Measurements from ENCODE around the gene SERTAD4.

The SERTAD4 gene

DNA sequence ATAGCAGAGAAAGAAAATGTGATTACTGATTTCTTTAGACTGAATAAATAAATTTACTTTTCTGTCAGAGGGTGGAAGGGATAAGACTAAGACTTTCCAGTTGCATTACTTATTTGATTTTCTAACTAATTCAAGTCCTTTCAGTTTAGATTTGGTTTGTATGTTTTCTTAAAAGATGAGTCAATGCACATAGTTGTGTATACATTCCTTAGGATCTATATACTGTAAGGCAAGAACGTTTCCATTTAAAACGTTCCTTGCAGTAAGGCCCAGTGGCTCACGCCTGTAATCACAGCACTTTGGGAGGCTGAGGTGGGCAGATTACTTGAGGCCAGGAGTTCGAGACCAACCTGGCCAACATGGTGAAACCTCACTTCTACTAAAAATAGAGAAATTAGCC, 14.5 kb upstream of the SERTAD4 start:
- TF ChIP-seq, protein P1, sequence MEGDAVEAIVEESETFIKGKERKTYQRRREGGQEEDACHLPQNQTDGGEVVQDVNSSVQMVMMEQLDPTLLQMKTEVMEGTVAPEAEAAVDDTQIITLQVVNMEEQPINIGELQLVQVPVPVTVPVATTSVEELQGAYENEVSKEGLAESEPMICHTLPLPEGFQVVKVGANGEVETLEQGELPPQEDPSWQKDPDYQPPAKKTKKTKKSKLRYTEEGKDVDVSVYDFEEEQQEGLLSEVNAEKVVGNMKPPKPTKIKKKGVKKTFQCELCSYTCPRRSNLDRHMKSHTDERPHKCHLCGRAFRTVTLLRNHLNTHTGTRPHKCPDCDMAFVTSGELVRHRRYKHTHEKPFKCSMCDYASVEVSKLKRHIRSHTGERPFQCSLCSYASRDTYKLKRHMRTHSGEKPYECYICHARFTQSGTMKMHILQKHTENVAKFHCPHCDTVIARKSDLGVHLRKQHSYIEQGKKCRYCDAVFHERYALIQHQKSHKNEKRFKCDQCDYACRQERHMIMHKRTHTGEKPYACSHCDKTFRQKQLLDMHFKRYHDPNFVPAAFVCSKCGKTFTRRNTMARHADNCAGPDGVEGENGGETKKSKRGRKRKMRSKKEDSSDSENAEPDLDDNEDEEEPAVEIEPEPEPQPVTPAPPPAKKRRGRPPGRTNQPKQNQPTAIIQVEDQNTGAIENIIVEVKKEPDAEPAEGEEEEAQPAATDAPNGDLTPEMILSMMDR (IDR thresholded peaks at IDR 0.05; ENCODE audit: low read depth, low read length): no peak
- DNase-seq (ENCODE audit: low read depth, low spot score): no peak
- in situ Hi-C loops (cut with HindIII; ENCODE audit: low sequenced_read_pairs): no loop called here

GRCh38 chr1:210222340-210223006, 10.1 kb upstream of the SERTAD4 start:
- in situ Hi-C loops (cut with HindIII; ENCODE audit: low sequenced_read_pairs): no loop called here
- H3K4me3 ChIP-seq (ENCODE audit: low read depth, low read length): no peak overlapping the region
- TF ChIP-seq, protein P1 (IDR thresholded peaks at IDR 0.05; ENCODE audit: low read depth, low read length): no peak
- DNase-seq (ENCODE audit: low read depth, low spot score): no peak

More for the DNA sequence above, 14.5 kb upstream of the SERTAD4 start:
- no peak overlapping the region for H3K4me3 ChIP-seq (ENCODE audit: low read depth, low read length)

GRCh38 chr1:210223226-210223904, 9.2 kb upstream of the SERTAD4 start:
- DNase-seq (ENCODE audit: low read depth, low spot score): no peak
- TF ChIP-seq, protein P1 (IDR thresholded peaks at IDR 0.05; ENCODE audit: low read depth, low read length): no peak
- no peak overlapping the region for H3K4me3 ChIP-seq (ENCODE audit: low read depth, low read length)
- in situ Hi-C loops (cut with HindIII; ENCODE audit: low sequenced_read_pairs): no loop called here

GRCh38 chr1:210228158-210228557, 4.4 kb upstream of the SERTAD4 start:
- no peak overlapping the region for H3K4me3 ChIP-seq (ENCODE audit: low read depth, low read length)
- in situ Hi-C loops (cut with HindIII; ENCODE audit: low sequenced_read_pairs): no loop called here
- DNase-seq (ENCODE audit: low read depth, low spot score): no peak
- TF ChIP-seq, protein P1 (IDR thresholded peaks at IDR 0.05; ENCODE audit: low read depth, low read length): no peak

DNA sequence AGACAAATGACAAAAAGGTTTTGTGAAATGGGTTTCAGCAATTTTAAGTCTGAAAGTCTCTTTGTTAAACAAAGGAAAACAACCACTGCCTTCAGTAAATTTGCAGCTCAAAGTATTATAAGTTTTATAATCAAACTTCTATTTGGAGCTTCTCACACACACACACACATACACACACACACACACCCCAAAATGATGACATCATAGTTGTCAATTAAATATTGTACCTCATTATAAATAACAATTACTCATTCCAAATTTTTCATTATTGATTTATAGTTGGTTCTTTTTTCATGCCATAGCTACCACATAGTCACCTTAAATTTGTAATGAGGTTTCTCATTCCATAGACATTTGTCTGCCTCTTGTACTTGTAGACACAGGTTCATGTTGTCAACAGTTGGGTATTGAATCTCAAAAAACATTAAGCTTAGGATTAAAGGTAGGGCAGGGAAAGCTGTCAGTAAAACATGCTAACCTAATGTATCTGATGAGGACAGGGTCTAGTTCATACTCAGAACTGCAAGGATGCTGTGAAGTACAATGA, 2.4 kb upstream of the SERTAD4 start:
- TF ChIP-seq, protein P1 (IDR thresholded peaks at IDR 0.05; ENCODE audit: low read depth, low read length): no peak
- in situ Hi-C loops (cut with HindIII; ENCODE audit: low sequenced_read_pairs): no loop called here
- no peak overlapping the region for H3K4me3 ChIP-seq (ENCODE audit: low read depth, low read length)
- DNase-seq (ENCODE audit: low read depth, low spot score): no peak

DNA sequence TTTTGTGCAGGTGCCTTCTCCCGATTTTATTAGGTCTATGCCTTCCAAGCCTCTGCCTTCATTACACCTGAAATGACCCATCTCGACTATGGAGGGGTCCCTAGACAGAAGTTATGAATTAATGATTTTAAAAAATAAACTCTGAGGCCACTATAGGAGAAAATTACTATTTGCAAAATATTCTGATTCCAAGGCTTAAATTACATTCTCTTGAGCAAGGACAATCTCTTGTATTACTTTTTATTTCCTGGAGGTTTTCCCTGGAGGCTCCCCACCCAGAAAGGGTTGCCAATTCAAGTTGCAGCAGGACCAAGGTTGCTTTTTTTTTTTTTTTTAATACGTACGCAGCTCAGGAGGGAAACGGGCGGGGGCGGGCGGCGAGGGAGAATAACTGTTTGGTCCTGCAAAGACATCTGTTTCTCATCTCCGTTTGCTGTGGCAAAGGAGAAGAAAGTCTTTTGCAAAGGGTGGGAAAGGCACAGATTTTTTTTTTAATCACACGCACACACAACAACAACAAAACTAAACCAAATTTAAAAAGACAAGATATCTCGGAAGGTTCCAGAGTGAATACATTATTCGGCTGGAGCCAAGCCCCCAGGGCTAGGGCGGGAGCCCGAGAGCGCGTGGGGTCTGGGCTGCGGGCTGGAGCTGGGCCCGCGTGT, 618 bp upstream of the SERTAD4 start:
- in situ Hi-C loops (cut with HindIII; ENCODE audit: low sequenced_read_pairs): no loop called here
- peak; percentile 71 for DNase-seq (ENCODE audit: low read depth, low spot score)
- TF ChIP-seq, protein P1 (IDR thresholded peaks at IDR 0.05; ENCODE audit: low read depth, low read length): no peak
- peak overlapping the region; percentile 80 for H3K4me3 ChIP-seq (ENCODE audit: low read depth, low read length)

All from astrocyte of the spinal cord (primary cell).